Endodermal cell (in vitro differentiated cells): Measurements from ENCODE around the gene GPR161. TPM values are rescaled to one million over a fixed set of nuclear protein-coding genes. Genes with fewer than 3 reads are reported as not detected.

Experiments
- DNase-seq: peaks from one replicate; pipeline ENCODE4 v3.0.0-alpha.2; 2017
- H3K27ac ChIP-seq: 2 replicates; pipeline ENCODE4 v1.5.1; 2013; ENCODE audit warnings: mild to moderate bottlenecking, low read depth, low read length, moderate library complexity
- H3K27me3 ChIP-seq: 2 replicates; pipeline ENCODE4 v1.6.1; 2013; ENCODE audit warnings: mild to moderate bottlenecking, low read length, moderate library complexity; ENCODE audit not compliant: insufficient read depth, control insufficient read depth, poor library complexity, severe bottlenecking
- H3K36me3 ChIP-seq: 2 replicates; pipeline ENCODE4 v1.7.0; 2013; ENCODE audit warnings: mild to moderate bottlenecking, low read length, moderate library complexity; ENCODE audit not compliant: control insufficient read depth, insufficient read depth
- H3K4me1 ChIP-seq: one replicate; pipeline ENCODE4 v1.7.0; 2013; ENCODE audit warnings: low read length; ENCODE audit not compliant: control insufficient read depth, insufficient read depth
- H3K4me3 ChIP-seq: 2 replicates; pipeline ENCODE4 v1.5.1; 2013; ENCODE audit warnings: mild to moderate bottlenecking, low read length, moderate library complexity
- H3K9ac ChIP-seq: 2 replicates; pipeline ENCODE4 v1.6.1; 2013; ENCODE audit warnings: mild to moderate bottlenecking, low read length, moderate library complexity; ENCODE audit not compliant: poor library complexity, severe bottlenecking; ENCODE audit errors: extremely low read depth
- H3K9me3 ChIP-seq: 2 replicates; pipeline ENCODE4 v1.6.1; 2013; ENCODE audit warnings: mild to moderate bottlenecking, low read length, moderate library complexity; ENCODE audit not compliant: control insufficient read depth
- H3K27ac Mint-ChIP-seq: 2 replicates; pipeline ENCODE4 v1.8.0; 2020; ENCODE audit warnings: mixed read lengths
- H3K27me3 Mint-ChIP-seq: 2 replicates; pipeline ENCODE4 v1.8.0; 2021; ENCODE audit warnings: mild to moderate bottlenecking, mixed read lengths; ENCODE audit not compliant: insufficient read depth
- H3K36me3 Mint-ChIP-seq: 2 replicates; pipeline ENCODE4 v1.8.0; 2020; ENCODE audit warnings: low read depth, mixed read lengths
- H3K4me1 Mint-ChIP-seq: 2 replicates; pipeline ENCODE4 v1.8.0; 2020; ENCODE audit warnings: mixed read lengths
- H3K4me3 Mint-ChIP-seq: 2 replicates; pipeline ENCODE4 v1.8.0; 2020; ENCODE audit warnings: mild to moderate bottlenecking, moderate library complexity, mixed read lengths
- H3K9me3 Mint-ChIP-seq: 2 replicates; pipeline ENCODE4 v1.8.0; 2020; ENCODE audit warnings: mild to moderate bottlenecking, mixed read lengths
- CTCF ChIP-seq: fragments of 200-600 bp; sonication (generic); conservative IDR thresholded peaks from 2 replicates; pipeline ENCODE4 v1.5.0; 2021; ENCODE audit warnings: antibody characterized with exemption, mild to moderate bottlenecking
- WGBS, 2 experiments: methylation state at CpG; one replicate each; pipeline versions ENCODE4 v1.1.5 to v1.1.7; 2013; ENCODE audit warnings: missing lambda C conversion rate in 2 of 2, mixed read lengths in 1 of 2; ENCODE audit not compliant: insufficient coverage in 1 of 2, insufficient read length in 1 of 2; 5-methylcytosine and 5-hydroxymethylcytosine counted together
- total RNA-seq, 2 donors: library from RNA; stranded (reverse); fragmentation: NEBNext Ultra II Directional in 1 of 2; extraction: Animal tissue kit (Norgen Biotek cat#: 25700) in 1 of 2; gene quantifications; 2 replicates in 1 of 2; 3 replicates in 1 of 2; pipeline ENCODE4 v1.2.1, GENCODE V29; 2021

GPR161 gene
- total RNA-seq, 2 donors from 2014 or later, result 24.0 to 26.6 TPM

- Mint-ChIP-seq H3K27me3 (no peaks in the 10 kb centered on the region), H3K4me1 (peaks cover 26% of the 10 kb centered on the region), H3K4me3 (no peak overlapping the region), H3K9me3 (no peaks in the 10 kb centered on the region), H3K36me3 (peaks cover 37% of the 10 kb centered on the region), H3K27ac (no peak overlapping the region)
- Histone ChIP-seq H3K27ac (no peak overlapping the region), H3K9ac (no peak overlapping the region), H3K27me3 (no peaks in the 10 kb centered on the region), H3K4me1 (peaks cover 28% of the 10 kb centered on the region), H3K4me3 (no peak overlapping the region), H3K9me3 (no peaks in the 10 kb centered on the region), H3K36me3 (peaks cover 71% of the 10 kb centered on the region)
- no peak for DNase-seq
- no peak for TF ChIP-seq CTCF
- 91 to 94% methylated on average over 9 to 13 of the region's 13 CpGs for WGBS, 2 experiments
These were observed 47.3 kb downstream of the GPR161 start for GRCh38 chr1:168089326-168089978.

GRCh38 chr1:168088511-168089325, 48.0 kb downstream of the GPR161 start:
- Histone ChIP-seq H3K27ac (no peak overlapping the region), H3K9ac (no peak overlapping the region), H3K36me3 (peaks cover 71% of the 10 kb centered on the region), H3K9me3 (no peaks in the 10 kb centered on the region), H3K4me1 (peaks cover 25% of the 10 kb centered on the region), H3K27me3 (no peaks in the 10 kb centered on the region), H3K4me3 (no peak overlapping the region)
- no peaks in the 10 kb centered on the region for H3K27me3 Mint-ChIP-seq
- no peak overlapping the region for H3K4me3 Mint-ChIP-seq
- no peak for DNase-seq
- no peak overlapping the region for H3K27ac Mint-ChIP-seq
- WGBS, 2 experiments, result 87 to 89% methylated on average over 10 to 14 of the region's 14 CpGs
- no peaks in the 10 kb centered on the region for H3K9me3 Mint-ChIP-seq
- peaks cover 26% of the 10 kb centered on the region for H3K4me1 Mint-ChIP-seq
- peaks cover 36% of the 10 kb centered on the region for H3K36me3 Mint-ChIP-seq
- no peak for TF ChIP-seq CTCF

- Mint-ChIP-seq H3K36me3 (peaks cover 36% of the 10 kb centered on the region), H3K27ac (no peak overlapping the region)
- 92 to 97% methylated on average over 7 to 10 of the region's 10 CpGs for WGBS, 2 experiments
These were observed 49.0 kb downstream of the GPR161 start for GRCh38 chr1:168087696-168088095.

More at GRCh38 chr1:168087696-168088095, 49.0 kb downstream of the GPR161 start:
- DNase-seq, result no peak
- Histone ChIP-seq H3K4me3 (no peak overlapping the region), H3K9ac (no peak overlapping the region), H3K9me3 (no peaks in the 10 kb centered on the region), H3K27me3 (no peaks in the 10 kb centered on the region), H3K27ac (no peak overlapping the region), H3K4me1 (peaks cover 21% of the 10 kb centered on the region), H3K36me3 (peaks cover 79% of the 10 kb centered on the region)
- Mint-ChIP-seq H3K4me1 (peaks cover 26% of the 10 kb centered on the region), H3K4me3 (no peak overlapping the region), H3K9me3 (no peaks in the 10 kb centered on the region), H3K27me3 (no peaks in the 10 kb centered on the region)
- TF ChIP-seq CTCF, result no peak
